DMS 273 (cell line): ENCODE measurements around the gene CERS3.
A peak's percentile ranks its signal among the peaks of the same experiment; 100 is the strongest.

Experiments used
- DNase-seq: peaks from one replicate; lab custom pipeline; 2025; ENCODE audit not compliant: unreplicated experiment; lab: John Stamatoyannopoulos, UW

Gene CERS3

DNA sequence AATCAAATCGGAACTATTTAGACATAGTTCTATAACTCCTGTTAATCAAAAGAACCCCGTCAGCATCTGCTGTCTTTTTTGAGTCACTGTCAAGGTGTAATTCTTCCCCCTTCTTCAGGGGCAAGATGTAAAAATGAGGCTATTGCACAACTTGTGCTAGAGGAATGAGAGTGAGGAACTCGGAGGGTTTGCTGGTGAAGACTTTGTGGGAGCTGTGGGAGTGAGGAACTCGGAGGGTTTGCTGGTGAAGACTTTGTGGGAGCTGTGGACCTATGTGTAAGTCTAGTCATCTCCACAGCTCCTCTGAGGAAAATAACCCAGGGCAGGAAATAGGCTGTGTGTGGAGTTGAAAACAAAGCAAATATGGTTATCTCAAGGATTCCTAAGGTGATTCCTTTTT is 2.5 kb upstream of the CERS3 start:
- DNase-seq: no peak

DNA sequence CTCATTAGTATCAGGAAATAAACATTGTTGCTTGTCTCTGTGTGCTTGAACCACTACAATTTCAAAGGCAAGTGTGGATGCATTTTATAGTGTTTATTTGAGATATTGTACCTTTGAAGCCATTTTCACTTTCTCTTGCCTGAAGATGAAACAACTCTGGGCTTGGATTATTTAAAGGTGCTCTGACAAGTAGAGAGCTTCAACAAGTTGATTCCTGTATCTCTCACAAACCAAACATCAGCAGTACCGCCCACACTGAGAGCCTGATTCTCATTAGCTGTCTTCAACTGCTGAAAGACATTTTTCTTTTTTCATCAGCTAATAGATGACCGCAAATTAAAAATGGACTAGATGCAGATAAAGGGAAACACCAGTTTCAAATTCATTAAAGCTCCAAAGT is 806 bp upstream of the CERS3 start:
- DNase-seq: no peak

DNA sequence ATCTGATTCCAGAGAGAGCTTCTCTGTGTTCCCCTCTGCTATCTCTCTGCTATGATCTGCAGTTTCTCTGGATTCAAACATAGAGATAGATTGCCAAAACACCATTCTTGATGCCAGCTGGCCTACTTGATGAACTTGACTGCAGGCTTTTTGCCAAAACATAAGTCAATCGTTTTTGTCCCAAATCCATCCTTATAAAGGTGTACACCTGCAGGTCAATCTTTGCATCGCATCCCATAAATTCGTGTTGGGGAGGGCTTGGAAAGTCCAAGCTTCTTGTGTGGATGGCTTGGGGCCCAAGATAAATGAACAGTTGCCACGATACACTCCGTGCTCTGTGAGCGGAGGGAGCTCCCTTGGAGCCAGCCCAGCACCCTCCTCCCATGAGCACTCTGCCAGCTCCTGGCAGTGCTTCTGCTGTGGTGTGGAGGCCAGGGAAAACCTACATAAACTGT is 2.7 kb downstream of the CERS3 start:
- peak; percentile 50 for DNase-seq

DNA sequence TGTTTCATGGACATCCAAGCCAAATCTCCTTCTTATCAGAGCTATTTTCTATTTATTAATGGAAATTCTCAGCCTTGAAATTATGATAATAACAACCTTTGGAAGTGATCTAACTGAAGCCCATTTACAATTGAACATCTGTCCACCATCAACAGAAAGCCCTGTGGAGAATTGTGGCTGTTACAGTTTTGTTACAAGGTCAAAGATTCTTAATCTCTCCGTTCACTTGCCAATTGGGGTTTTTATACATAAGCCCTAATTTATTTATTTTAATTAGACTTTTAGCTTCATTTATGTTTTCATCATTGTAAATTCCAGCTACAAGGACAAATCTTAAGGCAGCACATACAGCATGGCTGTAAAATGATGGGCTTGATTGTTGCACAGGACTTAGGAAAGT is 3.3 kb downstream of the CERS3 start:
- DNase-seq: no peak

DNA sequence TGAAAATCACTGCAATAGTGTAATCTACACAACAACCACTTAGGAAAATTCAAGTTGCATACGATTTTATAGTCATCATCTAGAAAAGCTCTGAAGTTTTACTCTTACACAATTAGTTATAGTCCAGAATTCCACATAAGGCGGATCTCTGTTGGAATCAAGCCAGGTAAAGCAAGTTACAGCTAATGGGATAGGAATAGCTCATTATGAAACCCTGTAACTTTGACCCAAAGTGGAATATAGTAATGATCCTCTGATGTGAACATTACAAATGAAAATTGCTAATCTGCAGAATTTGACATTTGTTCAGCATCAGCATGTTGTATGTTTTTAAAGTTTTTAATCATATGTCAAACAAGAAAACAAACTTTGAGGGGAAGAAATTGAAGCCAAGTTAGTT is 4.4 kb downstream of the CERS3 start:
- no peak for DNase-seq

DNA sequence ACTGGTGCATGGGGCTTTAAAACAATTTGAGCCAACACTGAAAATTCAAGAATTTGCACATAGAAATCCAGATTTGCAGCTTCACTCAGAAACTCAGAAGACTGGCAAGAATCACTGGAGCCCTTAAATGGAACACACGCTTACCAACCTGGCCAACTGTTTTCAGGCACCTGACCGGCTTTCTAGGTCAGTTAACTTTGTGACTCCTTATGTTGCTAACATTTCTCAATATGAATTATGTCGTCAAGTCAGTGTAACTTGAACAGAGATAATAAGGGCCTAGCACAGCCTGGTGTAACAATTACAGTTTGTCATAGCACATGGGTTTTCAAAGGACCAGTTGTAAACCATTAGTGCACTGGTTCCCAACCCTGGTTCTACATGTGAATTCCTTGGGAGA is 6.8 kb downstream of the CERS3 start:
- DNase-seq: no peak

DNA sequence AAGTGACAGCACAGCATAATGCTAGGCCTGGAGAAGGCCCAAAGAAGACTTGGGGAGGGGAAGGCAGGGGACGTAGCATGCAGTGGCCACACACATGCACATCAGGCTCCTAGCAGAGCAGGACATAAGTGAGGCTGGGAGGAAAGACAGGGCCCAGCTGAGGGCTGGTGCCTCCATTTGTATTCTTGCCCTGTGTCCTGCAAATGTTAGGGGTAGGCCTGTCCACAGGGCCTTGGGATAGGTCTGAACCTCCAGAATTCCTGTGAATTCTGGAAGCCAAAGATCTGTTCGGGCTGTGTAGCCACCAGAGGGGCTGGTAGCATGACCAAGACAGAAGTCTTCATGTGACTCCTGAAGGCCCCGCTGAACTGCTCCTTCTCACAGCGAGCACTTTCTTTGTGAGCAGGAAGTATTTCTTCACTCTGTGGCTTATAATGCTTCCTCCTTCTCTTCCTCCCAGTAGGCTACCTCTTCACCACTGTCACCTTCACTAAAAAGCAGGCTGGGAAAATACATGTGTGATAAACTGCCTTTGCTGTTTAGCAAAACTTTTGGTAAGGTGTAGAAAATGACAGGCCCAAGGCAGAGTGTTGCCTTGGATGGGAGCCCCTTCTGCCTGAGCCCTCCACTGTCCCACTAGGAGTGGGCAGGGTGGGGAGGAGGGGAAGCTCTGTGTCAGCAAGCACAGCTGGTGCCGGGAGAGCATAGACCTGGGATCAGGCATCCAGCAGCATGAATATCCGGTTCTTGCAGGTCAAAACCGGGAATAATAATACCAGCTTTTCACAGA is 8.4 kb downstream of the CERS3 start:
- no peak for DNase-seq

DNA sequence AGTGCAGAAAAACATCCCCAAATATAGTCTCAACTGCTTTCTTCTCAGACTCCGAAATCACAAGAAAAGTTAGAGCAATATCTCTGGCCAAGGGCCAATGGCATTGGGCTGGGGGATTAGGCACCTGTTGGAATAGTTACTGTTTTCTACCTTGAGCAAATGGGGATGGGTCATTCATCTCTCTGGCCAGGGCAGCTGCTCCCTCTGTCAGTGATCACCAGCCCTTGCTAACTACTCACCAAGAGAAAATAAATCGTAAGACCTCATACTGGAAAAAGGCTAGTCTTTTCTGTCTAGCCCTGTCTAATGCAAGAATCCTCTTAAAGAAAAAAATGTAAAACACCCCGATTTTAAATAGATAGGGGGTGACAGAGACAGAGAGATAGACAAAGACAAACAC is 10.9 kb downstream of the CERS3 start:
- DNase-seq: no peak

DNA sequence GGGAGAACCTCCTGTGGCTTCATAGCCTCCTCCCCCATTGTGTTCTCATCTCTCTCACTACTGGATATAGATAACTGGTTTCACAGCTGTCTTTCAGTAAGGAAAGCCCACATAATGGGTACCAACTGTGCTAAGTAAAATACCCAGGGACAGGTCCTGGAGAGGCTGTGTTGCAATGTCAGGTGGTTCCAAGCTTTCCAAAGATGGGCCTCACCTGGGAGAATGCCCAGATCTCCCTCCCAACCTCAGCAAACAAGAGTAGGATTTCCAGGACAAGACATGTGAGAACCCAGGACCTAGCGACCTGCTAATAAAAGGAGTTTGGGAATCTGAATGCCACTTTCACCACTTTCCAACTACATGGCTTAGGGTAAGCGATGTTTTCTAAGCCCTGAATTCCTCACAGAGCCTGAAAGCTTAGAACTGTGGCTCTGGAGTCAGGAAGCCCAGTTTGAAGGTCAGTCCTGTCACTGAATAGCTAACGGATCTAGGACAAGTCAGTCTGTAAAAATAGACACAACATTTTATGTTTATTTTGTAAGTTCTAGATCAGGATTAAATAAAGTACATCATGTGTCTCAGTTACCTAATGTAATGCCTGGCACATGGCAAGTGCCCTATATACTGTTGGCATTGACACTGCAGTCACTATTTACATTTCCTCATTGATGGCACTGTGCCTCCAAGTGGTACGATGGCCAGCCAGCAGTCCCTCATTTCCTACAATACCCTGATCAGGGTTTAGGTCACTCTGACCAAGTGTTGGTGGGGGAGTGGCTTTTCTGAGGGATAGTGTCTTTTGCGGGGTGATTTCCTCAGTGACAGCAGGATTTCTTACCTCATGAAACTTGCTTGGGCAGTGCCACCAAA is 11.9 kb downstream of the CERS3 start:
- DNase-seq: no peak

DNA sequence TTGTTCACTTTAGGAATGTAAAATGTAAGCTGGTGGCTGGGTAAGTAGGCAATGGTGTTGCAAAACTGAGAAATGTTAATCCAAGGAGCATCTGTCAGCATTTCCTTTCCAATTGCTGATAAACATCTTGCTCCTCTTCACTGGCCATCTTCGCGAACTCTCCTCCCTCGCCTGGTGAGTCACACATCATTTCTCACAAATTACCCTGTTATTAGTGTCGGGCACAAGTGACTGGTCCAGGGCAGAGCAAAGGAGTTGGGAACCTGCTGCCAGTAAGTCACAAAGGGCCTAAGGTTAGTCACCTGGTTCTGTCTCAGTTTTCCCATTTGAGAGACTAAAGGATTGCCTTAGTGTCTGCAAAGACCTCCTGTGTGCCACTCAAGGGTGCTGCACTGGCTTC is 13.0 kb downstream of the CERS3 start:
- no peak for DNase-seq

DNA sequence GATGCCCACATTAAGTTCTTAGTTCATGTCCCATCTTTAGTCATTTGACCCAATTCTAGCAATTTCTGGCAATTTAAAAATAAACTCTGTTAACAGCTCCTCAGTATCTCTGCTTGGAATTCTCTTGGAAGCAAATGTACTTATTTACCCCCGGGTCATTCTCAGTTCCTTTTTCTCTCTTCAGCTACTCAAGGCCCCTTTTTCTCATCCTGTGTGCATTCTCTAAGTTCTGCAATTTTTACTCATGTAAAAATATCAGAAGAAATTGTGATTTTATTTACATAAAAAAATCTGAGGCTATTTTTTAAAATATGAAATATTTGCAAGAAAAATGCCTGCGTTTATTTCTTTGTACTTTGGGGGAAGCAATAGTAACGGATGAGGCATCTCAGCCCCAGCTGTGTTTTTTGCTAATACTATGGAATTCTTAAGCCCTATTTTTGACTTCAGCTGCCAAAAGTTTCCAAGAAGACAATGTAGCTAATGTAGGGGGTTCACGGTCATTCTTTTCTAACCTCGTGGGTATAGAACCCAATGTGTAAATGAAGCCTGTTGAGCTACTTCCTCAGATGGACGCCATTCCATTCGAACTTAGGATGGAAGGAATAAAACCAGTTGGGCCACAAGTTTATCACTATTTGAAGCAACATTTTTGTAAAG is 20.0 kb downstream of the CERS3 start:
- DNase-seq: no peak

DNA sequence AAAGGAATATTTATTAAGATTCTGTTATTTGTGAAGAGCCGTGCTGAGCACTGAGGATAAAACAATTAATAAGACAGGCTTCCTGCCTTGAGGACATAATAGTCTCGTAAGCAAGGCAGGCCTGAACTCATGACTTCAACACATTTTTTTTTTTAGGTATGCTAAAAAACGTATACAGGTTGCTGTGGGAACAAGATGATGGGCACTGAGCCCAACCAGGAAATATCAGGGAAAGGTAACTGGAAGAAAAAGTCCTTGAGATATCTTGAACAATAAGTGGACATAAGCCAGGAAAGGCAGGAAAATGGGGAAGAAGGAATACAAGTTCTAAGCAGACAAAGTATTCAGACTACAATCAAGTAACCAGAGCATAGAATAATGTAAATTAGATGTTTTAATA is 26.1 kb downstream of the CERS3 start:
- no peak for DNase-seq

DNA sequence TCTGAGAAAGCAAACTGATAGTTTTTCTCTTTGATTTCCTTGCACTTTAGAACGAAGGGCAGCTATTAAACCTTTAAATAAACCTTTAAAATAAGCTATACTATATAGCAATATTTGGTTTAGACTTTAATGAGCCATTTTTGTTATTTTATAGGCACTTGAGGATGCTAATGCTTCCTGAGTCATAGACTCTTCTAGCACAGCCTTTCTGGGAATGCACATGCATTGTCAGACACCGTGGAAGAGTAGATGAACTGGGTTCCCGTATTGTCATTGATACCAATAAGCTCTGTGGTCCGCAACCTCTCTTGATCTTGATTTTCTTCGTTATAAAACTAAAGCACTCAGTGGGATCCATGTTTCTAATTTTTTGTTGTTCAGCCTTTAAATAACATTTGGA is 27.6 kb downstream of the CERS3 start:
- DNase-seq: no peak

DNA sequence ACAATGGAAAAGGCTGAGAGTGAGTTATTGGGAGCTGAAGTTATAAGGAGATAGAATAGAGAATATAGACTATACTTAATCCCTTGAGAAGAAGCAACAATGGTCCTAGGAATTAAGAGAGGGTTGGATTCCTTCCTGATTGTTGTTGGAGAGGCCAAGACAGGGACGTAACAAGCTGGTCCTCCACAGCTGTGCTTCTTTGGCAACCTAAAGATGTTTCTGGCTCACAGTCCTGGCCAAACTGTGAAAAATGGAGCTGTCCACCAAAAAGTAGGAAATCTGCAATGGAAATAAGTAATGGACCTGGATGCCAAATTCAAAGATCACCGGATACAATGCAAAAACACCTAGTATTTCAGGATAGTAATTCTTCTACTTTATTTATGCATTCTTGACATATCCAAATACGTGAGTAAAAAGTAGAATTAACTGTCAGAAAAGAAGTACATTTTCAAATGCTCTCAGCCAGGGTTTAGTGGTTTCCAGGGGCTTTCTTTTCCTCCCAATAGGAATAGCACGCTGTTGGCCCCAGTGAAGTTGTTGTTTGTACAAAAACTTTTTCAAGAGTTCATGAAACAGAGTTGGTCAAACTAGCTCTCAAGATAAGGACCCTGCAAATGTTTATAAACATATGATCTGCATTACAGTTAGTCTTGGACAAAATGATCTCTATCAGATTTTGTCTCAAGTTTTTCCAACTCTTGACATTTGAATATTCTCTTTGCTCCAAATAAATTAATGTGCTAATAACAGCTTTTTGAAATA is 28.3 kb downstream of the CERS3 start:
- DNase-seq: no peak

DNA sequence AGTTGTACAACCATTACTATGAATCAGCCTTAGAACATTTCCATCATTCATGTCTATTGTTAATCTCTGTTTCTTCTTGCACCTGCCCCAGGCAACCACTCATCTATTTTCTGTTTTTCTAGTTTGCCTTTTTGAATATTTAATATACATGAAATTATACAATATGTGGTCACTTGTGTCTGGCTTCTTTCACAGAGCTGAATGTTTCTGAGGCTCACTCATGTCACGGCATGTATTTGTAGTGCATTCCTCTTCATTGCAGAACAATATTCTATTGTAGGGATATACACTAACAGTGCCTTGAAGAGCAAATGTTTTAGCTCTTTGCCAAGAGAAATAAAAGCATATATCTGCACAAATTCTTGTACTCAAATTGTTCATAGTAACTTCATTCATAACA is 32.9 kb downstream of the CERS3 start:
- DNase-seq: no peak

DNA sequence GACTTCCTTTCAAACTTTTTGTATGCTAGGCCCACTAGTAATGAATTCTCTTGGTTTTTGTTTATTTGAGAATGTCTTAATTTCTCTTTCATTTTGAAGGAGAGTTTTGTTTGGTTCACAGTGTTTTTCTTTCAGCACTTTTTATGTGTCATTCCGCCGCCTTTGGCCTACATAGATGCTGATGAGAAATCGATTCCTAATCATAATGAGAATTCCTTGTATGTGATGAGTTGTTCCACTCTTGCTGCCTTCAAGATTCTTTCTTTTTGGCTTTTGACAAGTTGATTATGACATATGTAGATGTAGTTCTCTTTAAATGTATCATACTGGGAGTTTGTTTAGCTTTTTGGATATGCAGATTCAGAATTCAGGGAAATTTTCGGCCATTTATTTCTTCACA is 35.5 kb downstream of the CERS3 start:
- no peak for DNase-seq

DNA sequence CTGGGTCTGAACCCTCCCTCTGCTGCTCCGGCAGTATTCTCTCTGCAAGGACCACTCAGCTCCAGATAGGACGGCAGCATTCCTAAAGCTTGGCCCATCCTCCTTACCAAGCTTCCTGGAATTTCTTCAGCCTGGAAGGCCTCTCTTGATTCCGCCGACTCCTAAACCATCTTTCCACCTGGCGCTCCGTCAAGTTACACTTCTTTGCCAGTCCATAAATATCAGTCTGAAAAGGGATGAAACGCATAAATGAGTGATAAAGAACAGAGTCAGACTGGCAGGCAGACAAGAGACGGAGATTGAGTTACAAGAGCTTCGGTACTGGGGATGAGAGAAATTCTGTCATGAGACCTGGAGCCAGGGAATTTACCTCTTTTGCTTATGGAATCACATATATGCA is 44.3 kb downstream of the CERS3 start:
- DNase-seq: no peak

DNA sequence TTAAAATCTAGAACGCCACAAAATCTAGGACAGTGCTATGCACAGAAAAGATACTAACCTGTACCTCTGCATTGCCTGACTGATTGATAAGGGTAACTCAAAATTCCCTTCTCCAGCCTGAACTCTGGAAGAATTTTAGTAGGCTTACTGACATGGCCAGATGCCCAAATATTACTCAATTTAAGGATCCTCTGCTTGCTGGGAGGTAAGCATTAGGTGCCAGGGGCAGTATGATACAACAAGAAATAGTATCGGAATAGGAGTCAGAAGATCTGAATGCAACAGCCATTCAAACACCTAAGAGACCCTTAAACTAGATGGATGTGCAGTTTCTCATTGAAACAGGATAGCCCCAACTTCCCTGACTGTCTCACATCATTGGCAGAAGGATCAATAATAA is 45.4 kb downstream of the CERS3 start:
- no peak for DNase-seq

DNA sequence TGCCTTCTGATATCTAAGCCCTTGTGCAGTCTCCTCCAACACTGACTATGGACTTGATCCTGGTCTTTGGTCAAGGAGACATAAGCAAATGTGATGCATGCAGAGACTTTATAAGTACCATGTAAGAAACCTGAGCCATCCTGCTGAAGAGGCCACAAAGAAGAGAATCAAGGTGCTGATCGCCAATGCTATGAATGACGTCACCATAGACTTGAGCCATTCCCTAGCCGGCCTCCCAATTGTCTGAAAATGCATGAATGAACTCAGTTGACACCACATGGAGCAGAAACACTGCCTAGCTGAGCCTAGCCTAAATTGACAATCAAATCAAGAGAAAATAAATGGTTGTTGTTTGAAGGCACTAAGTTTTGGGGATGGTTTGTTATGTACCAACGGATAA is 51.9 kb downstream of the CERS3 start:
- no peak for DNase-seq

DNA sequence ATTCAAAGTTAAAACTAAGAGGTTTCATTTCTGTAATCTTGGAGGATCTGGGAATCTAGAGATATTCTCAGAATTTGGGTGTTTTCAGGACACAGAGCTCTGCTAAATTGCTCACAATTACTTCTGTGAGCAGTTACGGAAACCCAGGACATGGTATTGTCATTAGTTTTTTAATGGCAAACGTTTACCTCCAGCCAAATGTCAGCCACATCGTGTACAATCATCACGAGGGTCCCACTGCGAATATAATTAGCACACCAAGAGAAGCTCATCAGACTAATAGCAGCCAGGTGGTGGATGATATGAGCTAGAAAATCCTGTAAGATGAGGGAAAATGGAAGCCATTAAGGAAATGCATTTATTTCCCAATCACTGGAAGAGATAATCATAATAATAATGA is 56.0 kb downstream of the CERS3 start:
- DNase-seq: no peak

DNA sequence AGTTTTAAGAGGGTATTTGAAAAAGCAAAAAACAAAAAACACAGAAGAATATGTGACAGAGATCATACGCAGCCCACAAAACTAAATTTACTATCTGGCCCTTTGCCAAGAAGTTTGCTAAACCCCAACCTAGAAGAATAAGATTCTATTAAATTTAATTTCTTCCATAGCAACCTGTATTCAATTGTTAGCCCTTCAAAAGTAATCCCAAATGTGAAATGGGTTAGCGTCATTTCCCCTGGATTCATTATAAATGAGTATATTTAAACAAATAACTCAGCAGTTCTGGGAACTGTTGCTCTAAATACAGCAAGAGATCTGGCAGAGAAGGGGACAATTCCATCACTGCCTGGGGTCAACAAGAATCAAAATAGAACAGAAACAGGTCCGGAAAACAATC is 56.8 kb downstream of the CERS3 start:
- no peak for DNase-seq
